Hematopoietic multipotent progenitor cell treated with erythropoietin and hydrocortisone succinate and interleukin-3 and kit ligand, for 17 days (in vitro differentiated cells): ENCODE data around the gene ALK.

Experiments
- DNase-seq: peaks from one replicate; pipeline ENCODE4 v3.0.0-alpha.2; 2015; ENCODE audit warnings: low spot score

ALK gene

GRCh38 chr2:29789911-29790485 is 131.4 kb downstream of the ALK start:
- no peak for DNase-seq

GRCh38 chr2:29787473-29788465 is 133.6 kb downstream of the ALK start:
- no peak for DNase-seq

- DNase-seq = no peak
These were observed 135.0 kb downstream of the ALK start for GRCh38 chr2:29786361-29786760.

GRCh38 chr2:29783666-29784065 is 137.7 kb downstream of the ALK start:
- DNase-seq = no peak

GRCh38 chr2:29782549-29783458 is 138.6 kb downstream of the ALK start:
- DNase-seq = no peak

GRCh38 chr2:29782087-29782486 is 139.3 kb downstream of the ALK start:
- DNase-seq = no peak

GRCh38 chr2:29780906-29781305 is 140.5 kb downstream of the ALK start:
- no peak for DNase-seq

- no peak for DNase-seq
These were observed 144.2 kb downstream of the ALK start for GRCh38 chr2:29777161-29777560.

- DNase-seq = no peak
These were observed 145.0 kb downstream of the ALK start for GRCh38 chr2:29776406-29776805.

GRCh38 chr2:29775937-29776336 is 145.4 kb downstream of the ALK start:
- DNase-seq = no peak

- no peak for DNase-seq
These were observed 146.8 kb downstream of the ALK start for GRCh38 chr2:29774624-29775023.

- no peak for DNase-seq
These were observed 150.5 kb downstream of the ALK start for GRCh38 chr2:29770846-29771245.

GRCh38 chr2:29769847-29770246 is 151.5 kb downstream of the ALK start:
- no peak for DNase-seq

- DNase-seq = no peak
These were observed 153.6 kb downstream of the ALK start for GRCh38 chr2:29767606-29768335.

GRCh38 chr2:29766191-29766590 is 155.2 kb downstream of the ALK start:
- no peak for DNase-seq

GRCh38 chr2:29765721-29766120 is 155.7 kb downstream of the ALK start:
- DNase-seq = no peak

- DNase-seq = no peak
These were observed 158.0 kb downstream of the ALK start for GRCh38 chr2:29763371-29763770.

GRCh38 chr2:29762239-29762638 is 159.1 kb downstream of the ALK start:
- no peak for DNase-seq

GRCh38 chr2:29761278-29761677 is 160.1 kb downstream of the ALK start:
- DNase-seq = no peak

GRCh38 chr2:29760008-29760407 is 161.4 kb downstream of the ALK start:
- DNase-seq = no peak

- DNase-seq = no peak
These were observed 162.0 kb downstream of the ALK start for GRCh38 chr2:29759360-29759759.

GRCh38 chr2:29755829-29756228 is 165.6 kb downstream of the ALK start:
- DNase-seq = no peak
